K562 (cell line): Measurements from ENCODE around the gene STK24. TPM values are rescaled to one million over a fixed set of nuclear protein-coding genes. Genes with fewer than 3 reads are reported as not detected.

ENCODE experiments used
- ARID2 ChIP-seq: fragments of 450-650 bp; IDR thresholded peaks from 2 replicates; pipeline ENCODE4 v1.6.1; 2017; ENCODE audit warnings: antibody characterized with exemption, mild to moderate bottlenecking
- CUX1 ChIP-seq: fragments of 200-800 bp; sonication (Bioruptor generic); IDR thresholded peaks from 2 replicates; pipeline ENCODE4 v1.6.1; 2016; ENCODE audit warnings: missing genetic modification characterization, missing compliant biosample characterization
- TAL1 ChIP-seq: fragments of 450-650 bp; IDR thresholded peaks from 2 replicates; pipeline ENCODE4 v1.6.1; 2016; ENCODE audit warnings: mild to moderate bottlenecking
- polyA plus RNA-seq, 8 experiments: library from polyadenylated mRNA; depleted of rRNA in 4 of 8; stranded (reverse) in 5 of 8; unstranded in 3 of 8; fragments of >200 nt; fragmentation: Nextera tagmentation in 2 of 8; fragmentation: Illumina TruSeq in 1 of 8; extraction: Ambion mirVana in 2 of 8; extraction: Trizol in 1 of 8; gene quantifications; 2 replicates each; pipeline versions ENCODE4 v1.2.1 to v1.2.3, GENCODE V29; 2011 to 2014; ENCODE audit warnings: inconsistent platforms in 1 of 8, missing spikeins in 1 of 8
- total RNA-seq, 7 experiments: library from RNA; depleted of rRNA in 6 of 7; stranded (reverse); fragments of >200 nt in 6 of 7; fragmentation: Illumina TruSeq in 2 of 7; extraction: Trizol in 2 of 7; gene quantifications; 2 replicates each; pipeline versions ENCODE4 v1.2.1 to v1.2.3, GENCODE V29; 2011 to 2021; ENCODE audit warnings: low replicate concordance in 1 of 7

STK24 gene
- total and polyA plus RNA-seq, 9 of the 15 experiments (the other 6 are each of a cell fraction or from before 2014, with no cell fraction given) = 3.8 to 78.4 (median 28.2) TPM

GRCh38 chr13:98483601-98484288, 93.2 kb downstream of the STK24 start (continued):
- TF ChIP-seq CUX1 (no peak), TAL1 (no peak), ARID2 (no peak)
